NT2/D1 (cell line): ENCODE data around the gene PKP4.

ENCODE experiments used
- SUZ12 ChIP-seq: IDR thresholded peaks from 2 replicates; pipeline ENCODE4 v1.6.1; 2011; ENCODE audit not compliant: insufficient read length, insufficient read depth; ENCODE audit errors: extremely low read depth
- YY1 ChIP-seq: IDR thresholded peaks from 2 replicates; pipeline ENCODE4 v1.6.1; 2011; ENCODE audit not compliant: insufficient read length, insufficient read depth
- ZNF274 ChIP-seq: IDR thresholded peaks from 2 replicates; pipeline ENCODE4 v1.6.1; 2011; ENCODE audit warnings: mild to moderate bottlenecking, low read depth, low read length

DNA sequence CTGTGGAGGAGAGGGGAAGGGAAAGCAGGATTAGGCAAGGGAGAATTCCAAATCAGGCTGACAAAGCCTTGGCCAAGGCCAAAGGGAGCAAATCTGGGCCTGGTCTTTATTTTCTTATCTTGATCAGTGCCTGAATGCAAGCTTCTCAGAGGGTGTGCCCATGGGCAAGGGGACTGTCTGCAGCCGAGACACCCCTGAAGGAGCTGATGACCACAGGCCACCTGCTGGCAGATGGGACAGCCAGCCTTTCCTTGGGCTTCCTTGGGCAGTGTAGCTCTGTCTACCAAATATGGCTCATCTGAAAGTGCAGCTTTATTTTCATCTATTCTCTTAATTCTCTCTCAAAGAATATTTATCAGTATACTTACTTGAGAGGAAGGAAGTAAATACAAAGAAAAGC is 117.0 kb downstream of the PKP4 start:
- TF ChIP-seq ZNF274: no peak
- TF ChIP-seq YY1: no peak
- no peak for TF ChIP-seq SUZ12
